ENCODE data around the gene NAA25. TPM values are rescaled to one million over a fixed set of nuclear protein-coding genes. Genes with fewer than 3 reads are reported as not detected.

NAA25 gene
- total RNA-seq, 5 donors from 2014 or later (not counting 1 experiment from before 2014, with no cell fraction given) = 25.0 to 41.6 (median 31.0) TPM

GRCh38 chr12:112130441-112130998, 21.9 kb upstream of the NAA25 start:
- ChIA-PET POLR2A (interaction anchor here (0.6 to 1.1 kb wide), 8 partner anchors 15 to 447 kb away, joined by 3 to 9 read pairs (median 4); partner anchors contain the start of gene NAA25 (in 1 of the 2)), CTCF (interaction anchor here in 1 of 2 donors (1.2 to 1.6 kb wide), 3 partner anchors 21 to 117 kb away, joined by 3 to 6 read pairs (median 4); partner anchors contain the start of genes ERP29, NAA25 and TMEM116)
- Mint-ChIP-seq H3K36me3 (peaks cover 8% of the 10 kb centered on the region), H3K27ac (peak overlapping the region; percentile 87 to 89), H3K4me3 (peak overlapping the region; percentile 49 to 60 (median 56)), H3K27me3 (no peaks in the 10 kb centered on the region), H3K4me1 (peaks cover 62 to 67% (median 67%) of the 10 kb centered on the region in 3 donors), H3K9me3 (no peaks in the 10 kb centered on the region)
- no CpG with 5 or more reads among the region's 2 CpGs for WGBS (ENCODE audit: insufficient coverage)
- peak overlapping the region; percentile 64 for H3K27ac ChIP-seq (ENCODE audit: low read length)
- H3K27me3 ChIP-seq (replicated peaks in 1 of 2; ENCODE audit: control insufficient read depth in 2 of 2, extremely low read depth in 1 of 2, insufficient read depth in 2 of 2, low read length in 1 of 2) = no peaks in the 10 kb centered on the region
- H3K4me3 ChIP-seq (ENCODE audit: control insufficient read depth in 1 of 2, extremely low read depth in 1 of 2, low read length in 1 of 2) = peak overlapping the region in 1 of 2 donors; percentile 27
- peak; percentile 72 to 86 (median 74) for ATAC-seq (replicated peaks in 1 of 4)
- H3K4me1 ChIP-seq (ENCODE audit: control insufficient read depth in 1 of 2, extremely low read depth in 1 of 2, insufficient read depth in 2 of 2, low read length in 2 of 2) = peaks cover 38 to 42% of the 10 kb centered on the region in 2 experiments
- DNase-seq = peak in 2 of 35 experiments; percentile 13 to 78
- peaks cover 7 to 19% of the 10 kb centered on the region in 2 donors for H3K36me3 ChIP-seq (ENCODE audit: control insufficient read depth in 2 of 2, extremely low read depth in 1 of 2, insufficient read depth in 1 of 2, low read length in 1 of 2)
- no peaks in the 10 kb centered on the region for H3K9me3 ChIP-seq

GRCh38 chr12:112126911-112127310, 18.3 kb upstream of the NAA25 start:
- CTCF ChIA-PET = no interaction called here

GRCh38 chr12:112126000-112126438, 17.4 kb upstream of the NAA25 start:
- no peaks in the 10 kb centered on the region for H3K27me3 Mint-ChIP-seq
- POLR2A ChIA-PET = interaction anchor here (0.6 to 1.6 kb wide), 4 partner anchors 9 to 113 kb away, joined by 4 to 13 read pairs (median 8); partner anchors contain the start of genes NAA25 (in 2 of the 2), ERP29 (in 1 of the 2) and TMEM116 (in 1 of the 2)
- H3K4me1 Mint-ChIP-seq = peaks cover 40 to 54% (median 49%) of the 10 kb centered on the region in 3 donors
- Histone ChIP-seq H3K27me3 (replicated peaks in 1 of 2; ENCODE audit: control insufficient read depth in 2 of 2, extremely low read depth in 1 of 2, insufficient read depth in 2 of 2, low read length in 1 of 2) (peaks cover 0 to 3% of the 10 kb centered on the region in 2 experiments), H3K36me3 (ENCODE audit: control insufficient read depth in 2 of 2, extremely low read depth in 1 of 2, insufficient read depth in 1 of 2, low read length in 1 of 2) (no peaks in the 10 kb centered on the region), H3K4me3 (ENCODE audit: control insufficient read depth in 1 of 2, extremely low read depth in 1 of 2, low read length in 1 of 2) (peak overlapping the region; percentile 87 to 95), H3K4me1 (ENCODE audit: control insufficient read depth in 1 of 2, extremely low read depth in 1 of 2, insufficient read depth in 2 of 2, low read length in 2 of 2) (peaks cover 29 to 44% of the 10 kb centered on the region in 2 experiments), H3K27ac (ENCODE audit: low read length) (peak overlapping the region; percentile 83), H3K9me3 (no peaks in the 10 kb centered on the region)
- DNase-seq (peak in 2 of 35 experiments; percentile 8 to 22), ATAC-seq (replicated peaks in 1 of 4) (no peak)
- H3K27ac Mint-ChIP-seq = peak overlapping the region; percentile 82 to 87
- peak overlapping the region; percentile 81 to 85 (median 83) for H3K4me3 Mint-ChIP-seq
- 1% methylated on average over 21 of the region's 25 CpGs for WGBS (ENCODE audit: insufficient coverage)
- CTCF ChIA-PET = interaction anchor here in 1 of 2 donors (1.3 kb wide), 1 partner anchor 285 kb away, joined by 3 read pairs; no protein-coding TSS in a partner anchor
- no peaks in the 10 kb centered on the region for H3K36me3 Mint-ChIP-seq
- H3K9me3 Mint-ChIP-seq = no peaks in the 10 kb centered on the region

More at GRCh38 chr12:112126911-112127310, 18.3 kb upstream of the NAA25 start:
- WGBS (ENCODE audit: insufficient coverage) = 88% methylated on average over 5 of the region's 7 CpGs
- Mint-ChIP-seq H3K27me3 (no peaks in the 10 kb centered on the region), H3K9me3 (no peaks in the 10 kb centered on the region), H3K36me3 (no peaks in the 10 kb centered on the region), H3K4me3 (peak overlapping the region; percentile 81 to 85 (median 83)), H3K27ac (peak overlapping the region; percentile 82 to 87), H3K4me1 (peaks cover 49 to 62% (median 58%) of the 10 kb centered on the region in 3 donors)
- no peak for ATAC-seq (replicated peaks in 1 of 4)
- Histone ChIP-seq H3K9me3 (no peaks in the 10 kb centered on the region), H3K4me1 (ENCODE audit: control insufficient read depth in 1 of 2, extremely low read depth in 1 of 2, insufficient read depth in 2 of 2, low read length in 2 of 2) (peaks cover 38 to 44% of the 10 kb centered on the region in 2 experiments), H3K27me3 (replicated peaks in 1 of 2; ENCODE audit: control insufficient read depth in 2 of 2, extremely low read depth in 1 of 2, insufficient read depth in 2 of 2, low read length in 1 of 2) (peaks cover 0 to 3% of the 10 kb centered on the region in 2 experiments), H3K27ac (ENCODE audit: low read length) (peak overlapping the region; percentile 22), H3K36me3 (ENCODE audit: control insufficient read depth in 2 of 2, extremely low read depth in 1 of 2, insufficient read depth in 1 of 2, low read length in 1 of 2) (no peaks in the 10 kb centered on the region), H3K4me3 (ENCODE audit: control insufficient read depth in 1 of 2, extremely low read depth in 1 of 2, low read length in 1 of 2) (no peak overlapping the region)
- no peak for DNase-seq
- POLR2A ChIA-PET = interaction anchor here (0.6 to 1.6 kb wide), 4 partner anchors 18 to 289 kb away, joined by 5 to 13 read pairs (median 6); partner anchors contain the start of gene NAA25 (in 1 of the 2)

- Histone ChIP-seq H3K4me3 (ENCODE audit: control insufficient read depth in 1 of 2, extremely low read depth in 1 of 2, low read length in 1 of 2) (peak within 1 kb of the TSS; percentile 87 to 95), H3K36me3 (ENCODE audit: control insufficient read depth in 2 of 2, extremely low read depth in 1 of 2, insufficient read depth in 1 of 2, low read length in 1 of 2) (no peaks in the 10 kb centered on the region), H3K4me1 (ENCODE audit: control insufficient read depth in 1 of 2, extremely low read depth in 1 of 2, insufficient read depth in 2 of 2, low read length in 2 of 2) (peaks cover 23 to 44% of the 10 kb centered on the region in 2 experiments), H3K9me3 (no peaks in the 10 kb centered on the region), H3K27me3 (replicated peaks in 1 of 2; ENCODE audit: control insufficient read depth in 2 of 2, extremely low read depth in 1 of 2, insufficient read depth in 2 of 2, low read length in 1 of 2) (peaks cover 0 to 3% of the 10 kb centered on the region in 2 experiments), H3K27ac (ENCODE audit: low read length) (peak within 1 kb of the TSS; percentile 83)
- Mint-ChIP-seq H3K4me3 (peak within 1 kb of the TSS; percentile 81 to 85 (median 83)), H3K27me3 (no peaks in the 10 kb centered on the region), H3K4me1 (peaks cover 36 to 48% (median 43%) of the 10 kb centered on the region in 3 donors), H3K9me3 (no peaks in the 10 kb centered on the region), H3K27ac (peak within 1 kb of the TSS; percentile 83 to 87), H3K36me3 (no peaks in the 10 kb centered on the region)
- ChIA-PET POLR2A (interaction anchor here (0.6 to 1.6 kb wide), 6 partner anchors 15 to 1097 kb away, joined by 3 to 13 read pairs (median 7); partner anchors contain the start of genes NAA25 (in 2 of the 2), ERP29 (in 1 of the 2) and TMEM116 (in 1 of the 2)), CTCF (interaction anchor here in 1 of 2 donors (0.6 to 1.3 kb wide), 5 partner anchors 12 to 440 kb away, joined by 3 to 12 read pairs (median 3); partner anchors contain the start of genes ACAD10, BRAP, ERP29 and NAA25)
- DNase-seq (peak; percentile 91 to 99 (median 97)), ATAC-seq (replicated peaks in 1 of 4) (peak; percentile 99 to 100 (median 99))
- 0% methylated on average over 62 of the region's 63 CpGs for WGBS (ENCODE audit: insufficient coverage)
These were observed 16.8 kb upstream of the NAA25 start, which contains the start of gene TRAFD1 for GRCh38 chr12:112125250-112125999. TSS of gene TRAFD1 (plus strand) at chr12:112125560. CDS start at chr12:112130523, 4,963 bp downstream.

GRCh38 chr12:112124918-112125249, 16.3 kb upstream of the NAA25 start:
- DNase-seq (no peak), ATAC-seq (replicated peaks in 1 of 4) (no peak)
- H3K9me3 ChIP-seq = no peaks in the 10 kb centered on the region
- no peaks in the 10 kb centered on the region for H3K36me3 ChIP-seq (ENCODE audit: control insufficient read depth in 2 of 2, extremely low read depth in 1 of 2, insufficient read depth in 1 of 2, low read length in 1 of 2)
- POLR2A ChIA-PET = interaction anchor here in 1 of 2 donors (0.6 to 1.5 kb wide), 4 partner anchors 14 to 1098 kb away, joined by 3 to 11 read pairs (median 6); partner anchors contain the start of gene NAA25
- Mint-ChIP-seq H3K4me3 (peak overlapping the region; percentile 47 to 85 (median 81)), H3K4me1 (peaks cover 34 to 42% (median 39%) of the 10 kb centered on the region in 3 donors), H3K9me3 (no peaks in the 10 kb centered on the region), H3K27me3 (no peaks in the 10 kb centered on the region), H3K27ac (peak overlapping the region; percentile 61 to 83), H3K36me3 (no peaks in the 10 kb centered on the region)
- no CpG with 5 or more reads among the region's 1 CpG for WGBS (ENCODE audit: insufficient coverage)
- no peak overlapping the region for H3K27ac ChIP-seq (ENCODE audit: low read length)
- no peak overlapping the region for H3K4me3 ChIP-seq (ENCODE audit: control insufficient read depth in 1 of 2, extremely low read depth in 1 of 2, low read length in 1 of 2)
- peaks cover 0 to 3% of the 10 kb centered on the region in 2 experiments for H3K27me3 ChIP-seq (replicated peaks in 1 of 2; ENCODE audit: control insufficient read depth in 2 of 2, extremely low read depth in 1 of 2, insufficient read depth in 2 of 2, low read length in 1 of 2)
- H3K4me1 ChIP-seq (ENCODE audit: control insufficient read depth in 1 of 2, extremely low read depth in 1 of 2, insufficient read depth in 2 of 2, low read length in 2 of 2) = peaks cover 20 to 41% of the 10 kb centered on the region in 2 experiments
- CTCF ChIA-PET = interaction anchor here in 1 of 2 donors (0.6 to 1.3 kb wide), 6 partner anchors 12 to 439 kb away, joined by 3 to 12 read pairs (median 3); partner anchors contain the start of genes ACAD10, BRAP, ERP29 and NAA25
